GM21619 (cell line): ENCODE measurements around the gene ROCK1.

Experiments
- ATAC-seq: cut with Tn5 transposase; IDR thresholded peaks from one replicate; pipeline ENCODE4 v1.9.1; 2021; ENCODE audit not compliant: unreplicated experiment

ROCK1 gene

DNA sequence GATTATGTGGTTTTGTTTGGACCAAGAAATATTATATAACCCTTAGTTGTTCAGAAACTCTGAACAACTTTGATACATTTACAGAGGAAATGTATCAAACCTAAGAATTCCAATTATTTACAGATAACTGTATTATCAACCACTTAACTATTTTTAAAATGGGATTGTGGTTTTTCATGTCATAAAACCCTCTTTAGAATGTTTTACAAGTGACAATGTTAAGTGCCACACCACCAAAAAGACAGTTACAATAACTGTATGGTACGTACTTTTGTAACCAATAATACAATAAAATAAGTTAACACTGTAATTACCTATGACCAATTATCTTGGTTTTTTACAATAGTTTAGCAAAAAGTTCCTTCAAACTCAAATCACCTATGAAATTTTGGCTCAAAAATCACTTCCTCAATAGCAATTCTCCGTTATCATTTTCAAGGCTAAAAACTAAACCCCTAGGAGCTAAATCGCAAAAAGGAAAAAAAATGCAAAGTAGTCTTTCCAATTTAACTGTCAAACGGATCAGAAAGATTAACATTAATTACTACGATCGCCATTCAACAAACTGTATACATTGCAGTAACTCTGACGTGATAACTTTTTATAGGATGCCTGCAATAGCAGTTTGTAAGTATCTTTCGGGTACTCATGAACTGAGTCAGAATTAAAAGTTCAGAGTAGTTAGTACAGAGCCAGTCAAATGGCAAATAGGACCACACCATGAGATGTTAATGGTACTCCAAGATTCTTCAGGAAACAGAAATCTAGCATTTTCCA lies 1.5 kb downstream of the ROCK1 start:
- ATAC-seq: no peak

DNA sequence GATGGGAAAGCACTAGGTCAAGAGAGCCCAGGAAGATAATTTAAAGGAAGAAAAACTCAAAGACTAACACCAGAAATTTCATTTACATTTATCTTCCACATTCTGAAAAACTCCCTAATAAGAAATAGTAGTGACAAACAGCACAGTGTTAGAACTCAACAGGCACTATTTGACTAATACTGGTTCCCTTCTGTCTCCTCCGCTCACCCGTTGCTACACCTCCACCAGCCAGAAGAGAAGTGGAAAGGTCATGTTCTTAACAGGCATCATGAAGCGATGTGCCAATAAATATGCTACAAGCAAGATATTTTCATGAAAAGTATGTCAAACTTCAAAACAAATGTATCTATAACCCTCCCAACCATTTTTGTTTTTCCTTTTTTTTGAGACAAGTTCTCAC lies 5.7 kb downstream of the ROCK1 start:
- ATAC-seq: peak; percentile 33

DNA sequence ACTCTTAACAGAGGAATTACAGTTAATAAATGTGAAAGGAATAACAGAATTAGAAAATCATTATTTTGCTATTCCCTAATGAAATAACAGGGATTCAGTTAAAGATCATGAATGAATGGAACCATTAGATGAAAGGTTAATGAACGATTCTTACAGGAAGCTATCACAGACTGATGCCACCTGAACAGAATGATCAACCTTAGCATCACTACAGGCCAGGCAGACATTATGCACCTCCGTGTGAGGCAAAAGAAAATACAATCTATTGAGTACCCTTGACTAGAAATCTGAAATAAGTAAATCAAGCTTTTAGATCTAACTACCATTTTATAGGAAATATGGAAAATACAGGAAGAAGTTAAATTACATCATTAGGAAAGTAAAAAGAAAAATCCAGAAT lies 10.4 kb downstream of the ROCK1 start:
- ATAC-seq: no peak

DNA sequence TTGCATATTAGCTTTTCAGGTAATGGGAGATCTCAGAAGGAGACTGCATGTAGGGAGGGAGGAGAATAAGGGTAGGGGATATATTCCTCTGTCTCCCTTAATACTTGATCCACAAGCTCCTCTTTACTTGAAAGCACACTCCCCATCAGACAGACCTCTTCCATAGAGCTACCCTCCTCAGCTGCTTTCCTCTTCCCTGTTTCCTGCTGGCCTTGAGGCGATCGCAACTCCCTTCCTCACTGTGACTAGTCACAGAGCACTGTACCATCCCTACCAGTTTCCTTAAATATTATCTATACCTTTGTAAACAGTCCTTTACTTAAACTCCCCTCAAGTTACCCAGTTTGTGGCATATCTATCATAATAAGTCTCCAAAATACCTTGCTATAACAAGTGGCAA lies 10.9 kb downstream of the ROCK1 start:
- ATAC-seq: no peak

DNA sequence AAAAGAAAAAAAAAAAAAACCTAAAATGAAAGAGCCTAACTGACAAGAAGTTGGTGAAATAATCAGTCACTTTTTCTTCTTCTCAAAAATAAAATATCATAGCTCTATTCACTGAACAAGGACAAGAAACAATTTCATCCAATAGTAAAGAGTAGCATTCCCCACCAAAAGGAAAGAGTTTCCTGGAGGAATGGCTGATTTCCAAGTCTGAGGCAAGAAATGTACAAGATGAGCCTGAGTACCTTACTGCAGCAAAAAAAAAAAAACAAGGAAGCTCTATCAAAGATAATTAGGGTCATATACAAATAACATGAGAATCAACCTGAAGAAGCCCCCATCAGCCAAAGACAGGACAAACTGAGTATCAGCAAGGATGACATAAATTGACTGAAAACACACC lies 11.5 kb downstream of the ROCK1 start:
- ATAC-seq: no peak

DNA sequence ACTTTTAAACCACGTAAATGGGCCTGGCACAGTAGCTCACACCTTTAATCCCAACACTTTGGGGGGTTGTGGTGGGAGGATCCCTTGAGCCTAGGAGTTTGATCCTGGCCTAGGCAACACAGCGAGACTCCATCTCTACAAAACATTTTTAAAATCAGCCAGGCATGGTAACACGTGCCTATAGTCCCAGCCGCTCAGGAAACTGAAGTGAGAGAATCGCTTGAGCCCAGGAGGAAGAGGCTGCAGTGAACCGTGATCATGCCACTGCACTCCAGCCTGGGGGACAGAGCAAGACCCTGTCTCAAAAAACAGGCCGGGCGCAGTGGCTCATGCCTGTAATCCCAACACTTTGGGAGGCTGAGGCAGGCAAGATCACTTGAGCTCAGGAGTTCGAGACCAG lies 12.2 kb downstream of the ROCK1 start:
- peak; percentile 87 for ATAC-seq

DNA sequence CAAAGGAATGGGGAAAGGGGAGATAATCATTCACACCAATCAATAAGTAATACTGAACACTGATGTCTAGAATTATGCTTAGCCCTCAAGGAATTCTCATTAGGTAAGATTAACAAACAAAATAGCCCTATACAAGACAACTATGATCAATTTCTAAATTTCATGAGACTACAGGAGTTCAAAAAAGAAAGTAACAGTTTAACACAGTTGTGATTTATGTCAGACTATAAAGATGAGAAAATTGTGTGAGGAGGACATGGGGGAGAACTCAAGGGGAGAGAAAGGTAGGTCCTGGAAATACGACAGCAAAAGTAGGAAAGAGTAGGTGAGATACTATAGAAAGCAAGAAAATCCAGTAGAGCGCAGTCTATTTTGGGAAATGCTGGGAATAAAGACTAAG lies 14.9 kb downstream of the ROCK1 start:
- ATAC-seq: no peak

DNA sequence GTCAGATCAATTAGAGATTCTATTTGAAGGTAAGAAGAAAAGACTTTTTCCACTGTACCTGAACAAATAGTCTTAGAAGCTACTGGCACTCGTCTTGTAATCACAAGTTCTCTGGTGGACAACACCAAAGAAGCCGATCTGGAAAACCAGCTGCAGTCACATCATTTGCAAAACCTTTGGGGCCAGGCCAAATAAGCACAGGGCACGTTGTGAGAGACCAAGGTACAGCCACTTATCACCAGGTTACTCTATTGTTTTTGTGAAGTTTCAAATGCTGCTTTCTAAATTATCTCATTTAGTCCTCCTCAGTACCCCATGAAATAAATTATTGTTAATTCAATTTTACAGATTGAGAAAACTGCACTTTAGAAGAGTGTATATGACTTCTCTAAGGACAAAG lies 18.5 kb downstream of the ROCK1 start:
- no peak for ATAC-seq

DNA sequence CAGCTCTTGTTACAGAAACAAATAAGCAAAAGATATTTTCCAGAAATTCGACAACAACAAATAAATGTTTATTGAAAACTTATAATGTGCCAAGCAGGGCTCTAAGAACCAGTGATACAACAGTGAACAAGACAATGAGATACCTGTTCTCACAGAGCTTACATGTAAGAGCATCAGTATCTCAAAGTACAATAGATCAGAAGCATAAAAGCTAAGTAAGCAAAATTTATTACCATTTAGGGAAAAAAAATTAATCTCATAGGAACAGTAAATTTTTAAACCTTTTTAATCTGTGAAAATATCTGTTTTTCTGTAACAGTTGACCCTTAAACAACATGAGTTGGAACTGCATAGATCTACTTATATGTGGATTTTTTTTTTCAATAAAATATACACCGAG lies 20.9 kb downstream of the ROCK1 start:
- ATAC-seq: no peak

DNA sequence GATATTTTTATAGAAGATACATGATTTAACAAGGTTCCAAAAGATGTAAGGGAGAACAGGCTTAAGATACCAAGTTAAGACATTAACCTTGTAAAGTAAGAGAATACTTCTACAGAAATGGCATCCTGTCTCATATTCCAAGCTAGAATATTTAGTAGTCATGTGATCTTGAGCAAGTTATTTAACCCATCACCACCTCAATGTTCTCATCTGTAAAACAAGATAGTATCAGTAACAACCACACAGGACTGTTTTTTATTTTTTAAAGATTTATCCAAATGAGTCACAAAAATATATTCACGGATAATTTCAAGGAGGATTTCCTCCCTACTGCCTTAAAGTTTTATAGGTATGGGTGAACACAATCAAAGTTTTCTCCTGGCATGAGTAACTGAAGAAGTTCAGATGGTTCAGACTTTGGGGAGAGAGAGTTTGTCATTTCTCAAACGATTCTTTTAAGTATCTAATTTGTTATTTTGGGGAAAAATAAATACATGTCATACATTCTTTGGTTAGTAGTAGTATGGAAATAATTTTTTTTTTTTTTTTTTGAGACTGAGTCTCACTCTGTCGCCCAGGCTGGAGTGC lies 25.9 kb downstream of the ROCK1 start:
- ATAC-seq: no peak

DNA sequence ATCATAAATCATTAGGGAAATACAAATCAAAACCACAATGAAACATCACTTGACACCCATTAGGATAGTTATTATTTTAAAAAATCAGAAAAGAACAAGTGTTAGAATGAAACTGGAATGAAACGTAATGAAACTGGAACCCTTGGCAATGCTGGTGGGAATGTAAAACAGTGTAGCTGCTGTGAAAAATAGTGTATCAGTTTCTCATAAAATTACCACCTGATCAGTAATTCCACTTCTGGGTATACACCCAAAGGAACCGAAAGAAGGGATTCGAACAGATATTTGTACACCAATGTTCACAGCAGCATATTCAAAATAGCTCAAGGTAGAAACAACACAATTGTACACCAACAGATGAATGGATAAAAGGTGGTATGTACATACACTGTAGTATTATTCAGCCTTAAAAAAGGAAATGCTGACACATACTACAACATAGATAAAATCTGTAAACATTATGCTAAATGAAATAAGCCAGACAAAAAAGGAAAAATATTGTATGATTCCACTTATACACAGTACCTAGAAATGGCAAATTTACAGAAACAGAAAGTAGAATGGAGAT lies 27.0 kb downstream of the ROCK1 start:
- no peak for ATAC-seq

DNA sequence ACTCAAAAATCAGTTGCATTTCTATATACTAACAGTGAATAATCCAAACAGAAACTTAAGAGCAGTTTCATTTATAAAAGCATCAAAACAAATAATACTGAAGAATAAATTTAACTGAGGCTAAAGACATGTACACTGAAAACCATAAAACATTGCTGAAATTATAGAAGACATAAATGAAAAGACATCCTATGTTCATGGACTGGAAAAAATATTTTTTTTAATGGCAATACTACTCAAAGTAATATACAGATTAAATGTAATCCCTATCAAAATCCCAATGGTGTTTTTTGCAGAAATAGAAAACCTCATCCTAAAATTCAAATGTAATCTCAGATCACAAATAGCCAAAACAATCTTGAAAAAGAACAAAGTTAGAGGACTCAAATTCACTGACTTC lies 28.6 kb downstream of the ROCK1 start:
- no peak for ATAC-seq

DNA sequence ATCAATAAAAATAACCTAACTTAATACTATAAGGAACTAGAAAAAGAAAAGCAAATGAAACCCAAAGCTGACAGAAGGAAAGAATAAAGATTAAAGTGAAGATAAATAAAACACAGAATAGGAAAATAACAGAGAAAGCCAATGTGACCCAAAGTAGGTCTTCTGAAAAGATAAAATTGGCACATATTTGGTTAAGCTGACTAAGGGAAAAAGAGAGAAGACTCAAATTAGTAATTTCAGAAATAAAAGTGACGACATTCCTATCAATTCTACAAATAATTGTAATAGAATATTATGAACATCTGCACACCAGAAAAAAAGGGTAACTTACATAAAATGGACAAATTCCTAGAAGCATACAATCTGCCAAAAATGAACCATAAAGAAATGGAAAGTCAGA lies 30.2 kb downstream of the ROCK1 start:
- no peak for ATAC-seq

DNA sequence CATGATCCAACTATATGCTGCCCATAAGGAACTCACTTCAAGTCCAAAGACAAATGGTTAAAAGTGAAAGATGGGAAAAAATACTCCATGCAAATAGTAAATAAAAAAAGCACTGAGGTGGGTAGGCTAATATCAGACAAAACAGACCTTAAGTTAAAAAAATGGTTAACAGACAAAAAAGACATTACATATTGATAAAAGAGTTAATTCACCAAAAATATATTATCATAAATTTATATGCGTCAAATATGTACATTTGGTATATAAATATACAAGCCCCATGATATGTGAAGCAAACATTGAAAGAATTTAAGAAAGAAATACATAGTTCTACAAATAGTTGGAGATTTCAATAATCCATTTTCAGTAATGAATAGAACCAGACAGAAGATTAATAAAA lies 31.0 kb downstream of the ROCK1 start:
- ATAC-seq: no peak

DNA sequence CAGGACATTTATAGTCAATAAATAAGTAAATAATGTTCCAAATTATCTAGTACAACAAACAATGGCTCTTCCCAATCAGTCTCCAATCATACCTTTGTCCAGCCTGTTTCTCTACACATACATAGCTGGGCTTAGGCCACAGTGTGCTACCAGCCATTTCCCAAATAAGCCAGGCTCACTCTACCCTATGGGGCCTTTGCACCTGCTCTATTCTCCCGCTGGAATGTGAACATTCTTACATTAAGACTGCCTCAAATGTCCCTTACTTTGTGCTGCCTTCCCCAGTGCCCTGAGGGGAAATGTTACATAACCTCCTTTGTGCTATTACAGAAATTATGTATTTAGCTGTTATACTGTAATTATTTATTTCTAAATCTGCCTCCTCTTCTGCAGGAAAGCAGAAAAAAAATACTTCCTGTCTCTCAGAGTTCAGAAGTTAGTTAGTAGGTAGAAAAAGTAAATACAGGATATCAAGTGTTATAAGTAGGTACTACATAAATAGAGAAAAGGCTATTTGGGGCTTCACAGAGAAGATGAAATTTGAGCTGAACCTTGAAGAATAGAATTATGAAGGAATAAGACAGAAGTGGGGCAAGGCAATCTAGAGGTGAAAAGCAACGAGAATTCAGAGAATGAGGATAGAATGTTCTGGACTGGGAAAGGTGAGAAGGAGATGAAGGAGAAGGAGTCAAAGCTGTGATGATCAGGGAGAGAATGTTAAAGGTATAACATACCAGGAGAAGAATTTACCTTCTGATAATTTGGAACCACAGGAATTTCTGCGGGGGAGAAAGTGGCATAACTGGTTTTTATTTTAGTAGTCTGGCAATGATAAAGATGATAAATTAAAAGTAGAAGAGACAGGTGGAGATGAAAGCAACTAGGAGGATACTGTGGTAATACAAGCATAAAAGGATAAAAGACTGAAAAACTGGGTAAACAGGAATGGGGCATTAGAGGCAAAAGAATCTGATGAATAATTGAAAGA lies 37.0 kb downstream of the ROCK1 start:
- ATAC-seq: no peak

DNA sequence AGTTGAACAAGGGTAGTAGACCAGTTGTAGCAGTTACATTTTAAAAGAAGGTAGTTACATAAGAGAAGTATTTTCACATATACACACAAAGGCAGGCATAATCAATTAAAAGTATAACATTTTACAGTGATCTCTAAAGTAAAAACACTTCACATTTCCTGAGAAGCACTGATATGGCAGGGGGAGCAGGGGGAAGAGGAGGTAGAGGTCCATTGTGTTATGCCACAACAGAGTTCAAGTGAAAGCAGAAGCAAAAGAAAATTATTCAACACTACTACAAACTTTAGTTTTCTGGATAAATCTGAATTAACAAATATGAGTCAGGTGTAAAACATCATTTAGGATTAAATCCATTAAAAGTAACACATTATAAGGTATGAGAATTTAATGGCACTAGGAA lies 38.4 kb downstream of the ROCK1 start:
- ATAC-seq: no peak

DNA sequence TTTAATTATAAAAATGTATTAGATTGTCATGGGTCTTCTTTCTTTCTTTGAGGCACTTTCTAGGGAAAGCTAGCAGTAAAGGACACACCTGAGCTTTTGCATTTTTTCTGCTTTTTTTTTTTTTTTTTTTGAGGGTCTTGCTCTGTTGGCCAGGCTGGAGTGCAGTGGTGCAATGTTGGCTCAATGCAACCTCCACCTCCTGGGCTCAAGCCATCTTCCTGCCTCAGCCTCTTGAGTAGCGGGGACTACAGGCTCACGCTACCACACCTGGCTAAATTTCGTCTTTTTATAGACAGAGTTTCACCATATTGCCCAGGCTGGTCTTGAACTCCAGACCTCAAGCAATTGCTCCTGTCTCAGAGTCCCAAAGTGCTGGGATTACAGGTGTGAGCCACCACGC lies 40.5 kb downstream of the ROCK1 start:
- no peak for ATAC-seq

DNA sequence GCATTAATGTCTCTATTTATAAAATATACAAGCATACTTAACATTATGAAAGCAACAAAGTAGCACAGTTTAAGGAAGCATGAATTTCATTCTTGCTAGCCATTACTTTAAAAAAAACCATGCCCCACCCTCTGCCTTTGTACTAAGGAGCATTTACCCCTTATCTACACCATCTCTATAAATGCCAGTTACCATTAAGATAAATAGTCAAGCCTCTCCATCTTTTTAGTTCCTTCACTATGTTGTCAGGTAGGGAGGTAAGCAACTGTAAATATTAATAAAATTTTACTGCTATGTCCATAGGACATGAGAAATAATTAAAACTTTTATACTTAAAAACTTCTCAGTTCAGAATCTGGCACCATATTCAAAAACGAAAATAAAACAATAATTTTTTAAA lies 42.1 kb downstream of the ROCK1 start:
- ATAC-seq: no peak

DNA sequence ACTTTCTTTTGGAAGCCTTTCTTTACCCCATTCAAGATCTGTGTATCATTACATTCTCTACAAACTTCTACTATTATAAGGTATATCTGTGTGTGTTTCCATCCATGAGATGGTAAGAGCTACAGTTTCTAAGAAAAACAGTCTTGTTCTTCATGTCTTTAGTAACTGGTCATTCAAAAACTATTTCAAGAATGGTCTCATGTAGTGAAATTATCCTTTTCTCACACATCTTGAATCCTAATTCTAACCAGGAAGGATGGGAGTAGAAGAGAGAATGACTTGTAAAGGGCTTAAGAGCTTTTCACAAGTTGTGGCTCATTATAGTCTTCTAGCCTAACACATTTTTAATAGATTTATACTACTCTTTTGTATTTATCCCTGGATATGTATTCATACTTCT lies 47.3 kb downstream of the ROCK1 start:
- ATAC-seq: no peak

DNA sequence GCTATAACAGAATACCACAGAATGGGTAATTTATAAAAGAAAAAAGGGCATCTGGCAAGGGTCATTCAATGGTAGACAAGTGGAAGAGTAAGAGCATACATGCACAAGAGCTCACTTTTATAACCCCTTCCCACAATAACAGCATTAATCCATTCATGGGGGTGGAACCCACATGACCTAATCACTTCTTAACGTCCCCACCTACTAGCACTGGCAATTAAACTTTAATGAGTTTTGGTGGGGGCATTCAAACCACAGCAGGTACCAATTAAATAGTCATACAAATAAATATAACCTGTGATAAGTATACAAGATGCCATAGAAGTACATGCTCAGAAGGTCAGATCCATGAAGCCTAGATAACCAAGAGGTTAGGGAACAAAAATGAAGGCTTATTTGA lies 48.6 kb downstream of the ROCK1 start:
- no peak for ATAC-seq

DNA sequence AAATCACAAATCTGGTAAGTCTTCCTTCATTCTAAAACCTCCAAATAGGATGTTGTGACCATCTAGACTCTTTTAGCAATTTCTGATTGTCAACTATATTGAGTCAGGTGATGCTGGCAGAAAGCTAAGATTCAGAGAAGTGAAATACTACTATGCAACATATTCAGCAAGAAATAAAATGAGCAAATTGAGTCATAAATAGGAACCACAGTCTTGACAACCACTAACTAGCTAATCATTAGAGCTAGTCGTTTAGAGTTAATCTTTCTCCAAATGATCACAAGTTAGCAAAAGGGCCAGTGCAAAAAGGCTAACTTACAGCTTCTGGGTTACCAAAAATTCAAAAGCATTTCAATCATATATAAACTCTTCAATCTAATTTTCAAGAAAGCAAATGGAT lies 54.5 kb downstream of the ROCK1 start:
- peak; percentile 62 for ATAC-seq

DNA sequence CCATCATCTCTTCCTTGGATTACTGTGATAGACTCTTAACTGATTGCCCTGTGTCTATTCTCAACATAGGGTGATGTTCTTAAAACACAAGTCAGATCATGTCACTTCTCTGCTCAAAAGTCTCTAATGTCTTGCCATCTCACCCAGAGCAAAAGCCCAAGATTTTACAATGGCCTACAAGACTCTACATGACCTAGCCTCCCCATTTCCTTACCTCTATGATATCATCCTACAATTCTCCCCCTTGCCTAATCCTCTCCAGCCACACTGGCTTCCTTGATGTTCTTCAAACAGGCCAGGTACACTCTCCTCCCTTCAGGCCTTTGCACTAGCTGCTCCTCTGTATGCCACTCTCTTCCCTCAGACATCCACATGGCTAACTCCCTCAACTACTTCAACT lies 55.1 kb downstream of the ROCK1 start:
- ATAC-seq: no peak
